Measurements from ENCODE around the gene IP6K3.

The IP6K3 gene

GRCh38 chr6:33719326-33719987 is 27.2 kb downstream of the IP6K3 start:
- no peak overlapping the region for H3K18ac ChIP-seq (ENCODE audit: low read length)
- WGBS, 2 donors (ENCODE audit: extremely low coverage in 2 of 2, insufficient read length in 2 of 2, insufficient replicate concordance in 1 of 2): no CpG with 5 or more reads among the region's 11 CpGs
- no peak overlapping the region for H3K14ac ChIP-seq (ENCODE audit: low read length)
- H2BK120ac ChIP-seq (ENCODE audit: low read depth, low read length): no peak overlapping the region
- no peak overlapping the region for H4K8ac ChIP-seq (ENCODE audit: low read depth, low read length)
- H3K4me3 ChIP-seq (ENCODE audit: low read length in 2 of 2): no peak overlapping the region
- no peak overlapping the region for H2BK5ac ChIP-seq (ENCODE audit: low read length)
- H4K91ac ChIP-seq (ENCODE audit: low read depth, low read length, poor library complexity): no peak overlapping the region
- peaks cover 0 to 30% (median 0%) of the 10 kb centered on the region in 3 experiments for H3K27me3 ChIP-seq (ENCODE audit: control insufficient read depth in 3 of 3, insufficient read depth in 3 of 3, low read depth in 1 of 3, low read length in 3 of 3)
- no peak overlapping the region for H3K9ac ChIP-seq (ENCODE audit: low read depth, low read length, poor library complexity)
- H3K4ac ChIP-seq (ENCODE audit: low read length): no peak overlapping the region
- no peaks in the 10 kb centered on the region for H3K4me1 ChIP-seq (ENCODE audit: control insufficient read depth in 2 of 2, insufficient read depth in 1 of 2, low read depth in 1 of 2, low read length in 2 of 2)
- H2BK12ac ChIP-seq (ENCODE audit: low read length): no peak overlapping the region
- no peak overlapping the region for H3K27ac ChIP-seq (replicated peaks; ENCODE audit: low read length)
- no peak for DNase-seq (ENCODE audit: low spot score)
- no peak overlapping the region for H2AFZ ChIP-seq (ENCODE audit: low read length)
- H3K23ac ChIP-seq (ENCODE audit: low read depth, low read length, poor library complexity): no peak overlapping the region
- H3K4me2 ChIP-seq (ENCODE audit: insufficient read depth, low read length, poor library complexity, severe bottlenecking): no peak overlapping the region
- H2AK5ac ChIP-seq (ENCODE audit: low read depth, low read length): no peak overlapping the region
- H3K9me3 ChIP-seq (replicated peaks in 1 of 2; ENCODE audit: control insufficient read depth in 2 of 2, insufficient read depth in 1 of 2, low read depth in 1 of 2, low read length in 2 of 2): no peaks in the 10 kb centered on the region
- H3K36me3 ChIP-seq (replicated peaks in 1 of 2; ENCODE audit: control insufficient read depth in 2 of 2, insufficient read depth in 2 of 2, low read length in 2 of 2): no peaks in the 10 kb centered on the region
- H2BK15ac ChIP-seq (ENCODE audit: low read length): no peak overlapping the region
- H3K79me1 ChIP-seq (ENCODE audit: low read depth, low read length): no peaks in the 10 kb centered on the region

- Histone ChIP-seq H2AFZ (ENCODE audit: low read length) (no peak overlapping the region), H3K23ac (ENCODE audit: low read depth, low read length, poor library complexity) (no peak overlapping the region), H2BK12ac (ENCODE audit: low read length) (no peak overlapping the region), H3K9ac (ENCODE audit: low read depth, low read length, poor library complexity) (no peak overlapping the region), H3K27me3 (ENCODE audit: control insufficient read depth in 3 of 3, insufficient read depth in 3 of 3, low read depth in 1 of 3, low read length in 3 of 3) (peaks cover 0 to 24% (median 0%) of the 10 kb centered on the region in 3 experiments), H3K9me3 (replicated peaks in 1 of 2; ENCODE audit: control insufficient read depth in 2 of 2, insufficient read depth in 1 of 2, low read depth in 1 of 2, low read length in 2 of 2) (no peaks in the 10 kb centered on the region), H2BK15ac (ENCODE audit: low read length) (no peak overlapping the region), H3K14ac (ENCODE audit: low read length) (no peak overlapping the region), H2BK120ac (ENCODE audit: low read depth, low read length) (no peak overlapping the region), H3K4ac (ENCODE audit: low read length) (no peak overlapping the region), H4K91ac (ENCODE audit: low read depth, low read length, poor library complexity) (no peak overlapping the region), H3K18ac (ENCODE audit: low read length) (no peak overlapping the region), H3K36me3 (replicated peaks in 1 of 2; ENCODE audit: control insufficient read depth in 2 of 2, insufficient read depth in 2 of 2, low read length in 2 of 2) (no peaks in the 10 kb centered on the region), H3K4me3 (ENCODE audit: low read length in 2 of 2) (no peak overlapping the region), H4K8ac (ENCODE audit: low read depth, low read length) (no peak overlapping the region), H3K4me1 (ENCODE audit: control insufficient read depth in 2 of 2, insufficient read depth in 1 of 2, low read depth in 1 of 2, low read length in 2 of 2) (no peaks in the 10 kb centered on the region), H3K27ac (replicated peaks; ENCODE audit: low read length) (no peak overlapping the region), H2AK5ac (ENCODE audit: low read depth, low read length) (no peak overlapping the region), H2BK5ac (ENCODE audit: low read length) (no peak overlapping the region), H3K79me1 (ENCODE audit: low read depth, low read length) (no peaks in the 10 kb centered on the region), H3K4me2 (ENCODE audit: insufficient read depth, low read length, poor library complexity, severe bottlenecking) (no peak overlapping the region)
- DNase-seq (ENCODE audit: low spot score): no peak
- WGBS, 2 donors (ENCODE audit: extremely low coverage in 2 of 2, insufficient read length in 2 of 2, insufficient replicate concordance in 1 of 2): no CpG with 5 or more reads among the region's 2 CpGs
These were observed 28.0 kb downstream of the IP6K3 start for GRCh38 chr6:33718713-33719112.

DNA sequence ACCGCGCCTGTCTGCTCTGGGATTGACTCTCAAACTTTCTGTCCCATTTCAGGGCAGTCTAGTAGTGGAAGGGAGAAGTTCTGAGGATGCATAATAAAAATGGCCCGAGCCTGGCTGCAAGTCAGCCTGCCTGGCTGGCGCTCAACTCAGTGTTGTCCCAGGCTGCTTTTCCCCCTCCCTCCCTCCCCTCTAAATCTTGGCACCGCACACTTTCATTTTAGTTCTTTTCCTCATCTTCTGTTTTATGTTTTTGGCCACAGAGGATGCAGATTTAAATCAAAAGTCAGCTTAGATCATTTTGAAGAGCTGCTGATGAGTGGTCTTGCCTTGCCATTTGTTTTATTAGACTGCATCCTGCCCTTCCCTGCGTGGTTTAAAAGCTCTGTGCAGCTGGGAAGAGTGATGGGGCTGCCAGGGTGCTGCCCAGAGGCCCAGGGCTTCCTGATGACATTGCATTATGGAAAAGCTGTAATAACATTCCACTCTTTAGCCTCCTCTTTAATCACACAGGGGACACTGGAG is 28.7 kb downstream of the IP6K3 start:
- no peaks in the 10 kb centered on the region for H3K36me3 ChIP-seq (replicated peaks in 1 of 2; ENCODE audit: control insufficient read depth in 2 of 2, insufficient read depth in 2 of 2, low read length in 2 of 2)
- H2BK12ac ChIP-seq (ENCODE audit: low read length): no peak overlapping the region
- H3K9ac ChIP-seq (ENCODE audit: low read depth, low read length, poor library complexity): no peak overlapping the region
- H2BK5ac ChIP-seq (ENCODE audit: low read length): no peak overlapping the region
- peaks cover 0 to 21% (median 0%) of the 10 kb centered on the region in 3 experiments for H3K27me3 ChIP-seq (ENCODE audit: control insufficient read depth in 3 of 3, insufficient read depth in 3 of 3, low read depth in 1 of 3, low read length in 3 of 3)
- DNase-seq (ENCODE audit: low spot score): no peak
- no peak overlapping the region for H4K8ac ChIP-seq (ENCODE audit: low read depth, low read length)
- no peak overlapping the region for H3K4me2 ChIP-seq (ENCODE audit: insufficient read depth, low read length, poor library complexity, severe bottlenecking)
- no peak overlapping the region for H3K4me3 ChIP-seq (ENCODE audit: low read length in 2 of 2)
- H3K79me1 ChIP-seq (ENCODE audit: low read depth, low read length): no peaks in the 10 kb centered on the region
- no CpG with 5 or more reads among the region's 6 CpGs for WGBS, 2 donors (ENCODE audit: extremely low coverage in 2 of 2, insufficient read length in 2 of 2, insufficient replicate concordance in 1 of 2)
- no peak overlapping the region for H4K91ac ChIP-seq (ENCODE audit: low read depth, low read length, poor library complexity)
- no peak overlapping the region for H3K18ac ChIP-seq (ENCODE audit: low read length)
- H2AFZ ChIP-seq (ENCODE audit: low read length): no peak overlapping the region
- no peak overlapping the region for H2BK120ac ChIP-seq (ENCODE audit: low read depth, low read length)
- no peak overlapping the region for H3K27ac ChIP-seq (replicated peaks; ENCODE audit: low read length)
- no peak overlapping the region for H3K4ac ChIP-seq (ENCODE audit: low read length)
- no peak overlapping the region for H3K14ac ChIP-seq (ENCODE audit: low read length)
- no peaks in the 10 kb centered on the region for H3K4me1 ChIP-seq (ENCODE audit: control insufficient read depth in 2 of 2, insufficient read depth in 1 of 2, low read depth in 1 of 2, low read length in 2 of 2)
- H3K9me3 ChIP-seq (replicated peaks in 1 of 2; ENCODE audit: control insufficient read depth in 2 of 2, insufficient read depth in 1 of 2, low read depth in 1 of 2, low read length in 2 of 2): no peaks in the 10 kb centered on the region
- H3K23ac ChIP-seq (ENCODE audit: low read depth, low read length, poor library complexity): no peak overlapping the region
- no peak overlapping the region for H2BK15ac ChIP-seq (ENCODE audit: low read length)
- H2AK5ac ChIP-seq (ENCODE audit: low read depth, low read length): no peak overlapping the region

GRCh38 chr6:33716890-33717632 is 29.6 kb downstream of the IP6K3 start:
- H3K27me3 ChIP-seq (ENCODE audit: control insufficient read depth in 3 of 3, insufficient read depth in 3 of 3, low read depth in 1 of 3, low read length in 3 of 3): peaks cover 0 to 14% (median 0%) of the 10 kb centered on the region in 3 experiments
- no peak overlapping the region for H2BK15ac ChIP-seq (ENCODE audit: low read length)
- no peaks in the 10 kb centered on the region for H3K9me3 ChIP-seq (replicated peaks in 1 of 2; ENCODE audit: control insufficient read depth in 2 of 2, insufficient read depth in 1 of 2, low read depth in 1 of 2, low read length in 2 of 2)
- no peaks in the 10 kb centered on the region for H3K79me1 ChIP-seq (ENCODE audit: low read depth, low read length)
- no peak overlapping the region for H3K9ac ChIP-seq (ENCODE audit: low read depth, low read length, poor library complexity)
- no peak overlapping the region for H3K23ac ChIP-seq (ENCODE audit: low read depth, low read length, poor library complexity)
- H3K27ac ChIP-seq (replicated peaks; ENCODE audit: low read length): no peak overlapping the region
- WGBS, 2 donors (ENCODE audit: extremely low coverage in 2 of 2, insufficient read length in 2 of 2, insufficient replicate concordance in 1 of 2): no CpG with 5 or more reads among the region's 8 CpGs
- H2BK5ac ChIP-seq (ENCODE audit: low read length): no peak overlapping the region
- H3K18ac ChIP-seq (ENCODE audit: low read length): no peak overlapping the region
- no peaks in the 10 kb centered on the region for H3K4me1 ChIP-seq (ENCODE audit: control insufficient read depth in 2 of 2, insufficient read depth in 1 of 2, low read depth in 1 of 2, low read length in 2 of 2)
- no peak overlapping the region for H3K4me2 ChIP-seq (ENCODE audit: insufficient read depth, low read length, poor library complexity, severe bottlenecking)
- H3K4ac ChIP-seq (ENCODE audit: low read length): no peak overlapping the region
- no peak overlapping the region for H2AFZ ChIP-seq (ENCODE audit: low read length)
- no peak overlapping the region for H2BK12ac ChIP-seq (ENCODE audit: low read length)
- no peak overlapping the region for H3K4me3 ChIP-seq (ENCODE audit: low read length in 2 of 2)
- no peak overlapping the region for H2AK5ac ChIP-seq (ENCODE audit: low read depth, low read length)
- no peak overlapping the region for H4K8ac ChIP-seq (ENCODE audit: low read depth, low read length)
- H3K36me3 ChIP-seq (replicated peaks in 1 of 2; ENCODE audit: control insufficient read depth in 2 of 2, insufficient read depth in 2 of 2, low read length in 2 of 2): no peaks in the 10 kb centered on the region
- H3K14ac ChIP-seq (ENCODE audit: low read length): no peak overlapping the region
- no peak overlapping the region for H4K91ac ChIP-seq (ENCODE audit: low read depth, low read length, poor library complexity)
- H2BK120ac ChIP-seq (ENCODE audit: low read depth, low read length): no peak overlapping the region
- no peak for DNase-seq (ENCODE audit: low spot score)
